22Rv1 (cell line): ENCODE results near the gene ANGPT4.
"Not testable (repeated sequence)": the region's sequence is repeated elsewhere in the genome, so short reads cannot be mapped to it uniquely, and the experiment has no call there.

ENCODE experiments used
- H3K27ac ChIP-seq: fragments of 450-650 bp; 2 replicates; pipeline ENCODE4 v1.5.1; 2017
- ZFX ChIP-seq: fragments of 450-650 bp; IDR thresholded peaks from 2 replicates; pipeline ENCODE4 v1.6.1; 2017; ENCODE audit warnings: antibody characterized with exemption, borderline replicate concordance
- TF ChIP-seq, protein P1 (sequence below): fragments of 450-650 bp; IDR thresholded peaks from 2 replicates; pipeline ENCODE4 v1.5.1; 2017; ENCODE audit warnings: mild to moderate bottlenecking

ANGPT4 gene

DNA sequence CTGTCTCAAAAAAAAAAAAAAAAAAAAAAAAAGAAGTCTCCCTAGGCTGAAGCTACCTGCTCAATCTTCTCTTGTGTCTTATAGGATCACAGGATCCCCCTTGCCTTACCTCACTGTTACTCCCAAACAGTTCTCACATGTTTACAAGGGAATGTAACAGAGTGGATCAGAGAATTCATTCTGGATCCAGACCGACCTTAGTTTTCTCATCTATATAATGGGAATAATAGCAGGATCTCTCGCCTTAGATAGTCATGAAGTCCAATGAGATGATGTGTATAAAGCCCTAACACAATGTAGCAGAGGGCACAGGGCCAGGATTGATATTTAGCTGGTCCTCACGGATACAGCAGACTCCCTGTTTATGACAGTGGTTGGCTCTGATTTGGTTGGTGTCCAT is 84.9 kb downstream of the ANGPT4 start:
- H3K27ac ChIP-seq: no peak overlapping the region

DNA sequence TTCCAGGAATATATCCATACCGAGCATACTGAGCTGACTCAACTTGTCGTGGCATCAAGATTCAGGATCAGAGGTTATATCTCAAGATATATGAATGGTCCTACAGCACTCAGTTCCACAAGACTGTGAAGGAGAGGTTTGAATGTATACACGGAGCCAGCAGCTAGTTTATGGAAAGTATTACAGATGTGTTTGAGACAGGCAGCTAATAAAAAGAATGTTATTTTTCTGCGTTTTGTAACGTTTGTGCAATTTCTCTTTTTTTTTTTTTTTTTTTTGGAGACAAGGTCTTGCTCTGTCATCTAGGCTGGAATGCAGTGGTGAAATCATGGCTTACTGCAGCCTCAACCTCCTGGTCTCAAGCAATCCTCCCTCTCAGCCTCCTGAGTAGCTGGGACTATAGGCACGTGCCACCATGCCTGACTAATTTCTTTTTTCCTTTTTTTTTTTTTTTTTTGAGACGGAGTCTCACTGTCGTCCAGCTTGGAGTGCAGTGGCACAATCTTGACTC is 86.1 kb downstream of the ANGPT4 start:
- no peak overlapping the region for H3K27ac ChIP-seq
- TF ChIP-seq ZFX: no peak
- TF ChIP-seq, protein P1, sequence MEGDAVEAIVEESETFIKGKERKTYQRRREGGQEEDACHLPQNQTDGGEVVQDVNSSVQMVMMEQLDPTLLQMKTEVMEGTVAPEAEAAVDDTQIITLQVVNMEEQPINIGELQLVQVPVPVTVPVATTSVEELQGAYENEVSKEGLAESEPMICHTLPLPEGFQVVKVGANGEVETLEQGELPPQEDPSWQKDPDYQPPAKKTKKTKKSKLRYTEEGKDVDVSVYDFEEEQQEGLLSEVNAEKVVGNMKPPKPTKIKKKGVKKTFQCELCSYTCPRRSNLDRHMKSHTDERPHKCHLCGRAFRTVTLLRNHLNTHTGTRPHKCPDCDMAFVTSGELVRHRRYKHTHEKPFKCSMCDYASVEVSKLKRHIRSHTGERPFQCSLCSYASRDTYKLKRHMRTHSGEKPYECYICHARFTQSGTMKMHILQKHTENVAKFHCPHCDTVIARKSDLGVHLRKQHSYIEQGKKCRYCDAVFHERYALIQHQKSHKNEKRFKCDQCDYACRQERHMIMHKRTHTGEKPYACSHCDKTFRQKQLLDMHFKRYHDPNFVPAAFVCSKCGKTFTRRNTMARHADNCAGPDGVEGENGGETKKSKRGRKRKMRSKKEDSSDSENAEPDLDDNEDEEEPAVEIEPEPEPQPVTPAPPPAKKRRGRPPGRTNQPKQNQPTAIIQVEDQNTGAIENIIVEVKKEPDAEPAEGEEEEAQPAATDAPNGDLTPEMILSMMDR: no peak

More for the DNA sequence above, 84.9 kb downstream of the ANGPT4 start:
- TF ChIP-seq, protein P1: no peak
- no peak for TF ChIP-seq ZFX

DNA sequence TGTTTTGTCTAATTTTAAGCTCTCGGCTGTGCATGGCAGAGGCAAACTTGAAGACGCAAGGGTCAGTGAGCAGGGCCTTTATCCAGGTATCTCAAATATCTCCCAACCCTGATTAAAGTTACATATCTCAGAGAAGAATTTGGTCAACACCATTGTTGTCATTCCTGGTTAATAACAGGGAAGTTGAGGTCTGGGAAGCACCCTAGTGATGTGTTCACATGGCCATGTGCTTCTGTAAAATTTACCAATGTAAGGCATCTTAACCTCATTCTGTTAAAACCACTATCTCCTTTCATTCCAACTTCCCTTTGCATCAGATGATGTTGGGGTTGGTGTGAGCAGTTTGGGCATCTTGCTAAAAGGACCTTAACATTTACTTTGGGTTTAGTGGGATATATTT is 86.6 kb downstream of the ANGPT4 start:
- TF ChIP-seq, protein P1: no peak
- TF ChIP-seq ZFX: no peak
- H3K27ac ChIP-seq: no peak overlapping the region

DNA sequence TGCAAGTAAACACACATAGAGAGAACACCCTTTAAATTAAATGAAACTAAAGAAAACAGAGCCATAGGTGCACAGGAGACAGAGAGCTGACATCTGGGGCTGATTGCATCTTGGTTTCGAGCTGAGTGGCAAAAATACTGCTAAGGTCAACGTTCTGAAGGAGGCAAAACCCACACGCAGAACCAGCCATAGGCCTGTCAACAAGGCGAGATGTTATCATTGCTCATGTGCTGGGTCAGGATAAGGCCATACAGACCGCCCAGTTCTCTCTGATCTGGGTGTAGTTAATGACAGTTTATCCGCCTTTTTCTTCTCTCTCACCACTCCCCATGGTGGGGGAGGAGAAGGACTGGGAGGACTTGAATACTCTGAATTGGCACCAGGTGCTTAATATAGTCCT is 87.1 kb downstream of the ANGPT4 start:
- TF ChIP-seq, protein P1: no peak
- no peak for TF ChIP-seq ZFX
- H3K27ac ChIP-seq: no peak overlapping the region

DNA sequence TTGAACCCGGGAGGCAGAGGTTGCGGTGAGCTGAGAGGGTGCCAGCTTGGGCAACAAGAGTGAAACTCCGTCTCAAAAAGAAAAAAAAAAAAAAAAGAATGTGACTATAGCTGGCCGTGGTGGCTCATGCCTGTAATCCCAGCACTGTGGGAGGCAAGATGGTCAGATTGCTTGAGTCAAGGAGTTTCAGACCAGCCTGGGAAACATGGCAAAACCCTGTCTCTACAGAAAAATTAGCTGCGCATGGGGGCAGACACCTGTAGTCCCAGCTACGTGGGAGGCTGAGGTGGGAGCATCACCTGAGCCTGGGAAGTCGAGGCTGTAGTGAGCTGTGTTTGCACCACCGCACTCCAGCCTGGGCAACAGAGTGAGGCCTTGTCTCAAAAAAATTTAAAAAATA is 88.2 kb downstream of the ANGPT4 start:
- not testable (repeated sequence) for H3K27ac ChIP-seq

DNA sequence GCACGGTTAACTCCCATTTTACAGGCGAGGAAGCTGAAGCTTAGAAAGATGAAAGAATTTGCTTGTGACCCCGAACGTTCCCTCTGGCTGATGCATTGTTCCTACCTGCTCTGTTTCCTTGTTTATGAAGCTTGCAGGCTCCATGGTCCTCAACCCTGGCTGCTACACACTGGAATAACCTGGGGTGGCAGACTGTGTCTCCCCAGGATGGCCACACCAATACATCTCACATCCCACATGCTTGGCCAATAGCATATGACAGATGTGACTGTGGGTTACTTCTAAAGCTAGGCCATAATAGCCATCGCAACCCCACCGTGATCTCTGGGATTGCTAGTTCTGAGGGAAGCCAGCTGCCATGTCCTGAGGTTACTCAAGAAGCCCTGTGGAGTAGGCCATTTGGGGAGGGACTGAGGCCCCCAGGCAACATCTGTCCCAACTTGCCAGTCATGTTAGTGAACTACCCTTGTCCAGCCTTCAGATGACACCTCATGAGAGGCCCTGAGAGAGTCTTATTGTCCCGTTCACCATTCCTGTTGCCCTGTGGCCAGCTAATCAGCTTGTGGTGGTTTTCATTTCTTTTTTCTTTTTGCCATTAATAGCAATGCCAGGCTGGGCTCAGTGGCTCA is 89.3 kb downstream of the ANGPT4 start:
- no peak overlapping the region for H3K27ac ChIP-seq
- TF ChIP-seq, protein P1: no peak

DNA sequence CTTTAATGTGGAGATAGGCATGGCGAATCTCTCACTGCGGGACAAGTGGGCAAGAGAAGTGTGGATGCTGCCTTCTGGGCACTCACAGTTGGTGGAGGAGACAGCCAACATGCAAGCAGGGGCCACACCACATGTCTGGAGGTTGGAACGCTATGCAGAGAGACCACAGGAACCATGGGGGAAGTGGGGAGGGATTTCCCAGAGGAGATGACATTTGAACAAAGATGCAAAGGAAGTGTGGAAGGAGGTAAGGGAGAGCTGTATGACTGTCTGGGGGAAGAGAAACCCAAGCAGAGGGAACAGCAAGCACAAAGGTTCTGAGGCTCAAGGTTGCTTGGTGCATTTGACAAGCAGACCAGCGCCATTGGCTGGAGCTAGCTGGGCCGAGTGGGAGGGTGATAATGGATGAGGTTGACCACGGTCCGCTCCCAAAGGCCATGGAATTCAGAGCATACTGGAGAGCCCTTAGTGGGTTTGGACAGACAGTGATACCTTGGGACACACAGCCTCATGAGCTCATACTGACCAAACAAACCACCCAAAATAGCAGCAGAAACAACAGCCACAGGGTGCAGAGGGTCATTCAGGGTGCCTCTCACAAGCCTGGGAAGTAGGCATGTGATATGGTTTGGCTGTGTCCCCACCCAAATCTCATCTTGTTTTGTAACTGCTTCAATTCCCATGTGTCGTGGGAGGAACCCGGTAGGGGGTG is 90.3 kb downstream of the ANGPT4 start:
- H3K27ac ChIP-seq: no peak overlapping the region
- TF ChIP-seq ZFX: no peak
- TF ChIP-seq, protein P1: no peak
